Esophagus muscularis mucosa (tissue), 4 donors: Measurements from ENCODE around the gene CD96. TPM values are rescaled to one million over a fixed set of nuclear protein-coding genes. Genes with fewer than 3 reads are reported as not detected.

ENCODE experiments used
- DNase-seq: peaks from one replicate; pipeline ENCODE4 v3.0.0-alpha.2; 2017; ENCODE audit errors: extremely low spot score
- H3K27ac ChIP-seq, 4 donors: fragments of 200-600 bp; sonication (generic); replicated peaks in 1 of 4; 1 replicate in 3 of 4; 2 replicates in 1 of 4; pipeline ENCODE4 v1.5.1; 2016 to 2019; ENCODE audit warnings: mild to moderate bottlenecking in 1 of 4
- H3K27me3 ChIP-seq, 4 donors: fragments of 200-600 bp; sonication (generic); one replicate each; pipeline versions ENCODE4 v1.5.1 to v1.6.0; 2016 to 2019
- H3K36me3 ChIP-seq, 4 donors: fragments of 200-600 bp; sonication (generic); one replicate each; pipeline ENCODE4 v1.5.1; 2016 to 2019
- H3K4me1 ChIP-seq, 4 donors: fragments of 200-600 bp; sonication (generic); one replicate each; pipeline ENCODE4 v1.5.1; 2016 to 2019
- H3K4me3 ChIP-seq, 4 donors: fragments of 200-600 bp; sonication (generic); 1 replicate in 2 of 4; 2 replicates in 2 of 4; pipeline ENCODE4 v1.5.1; 2016 to 2019; ENCODE audit warnings: mild to moderate bottlenecking in 4 of 4, moderate library complexity in 1 of 4
- H3K9me3 ChIP-seq, 4 donors: fragments of 200-600 bp; sonication (generic); 1 replicate in 3 of 4; 2 replicates in 1 of 4; pipeline ENCODE4 v1.5.1; 2016 to 2019
- CTCF ChIP-seq, 3 experiments: fragments of 200-600 bp in 2 of 3; fragments of 450-650 bp in 1 of 3; sonication (generic) in 2 of 3; IDR thresholded peaks; one replicate each; pipeline ENCODE4 v1.5.1; 2017 to 2019; ENCODE audit warnings: antibody characterized with exemption in 3 of 3, mild to moderate bottlenecking in 2 of 3, moderate library complexity in 1 of 3
- EP300 ChIP-seq: sonication (generic); formaldehyde crosslinking; IDR thresholded peaks from one replicate; pipeline ENCODE4 v1.6.1; 2017; ENCODE audit warnings: antibody characterized with exemption
- POLR2A ChIP-seq: fragments of 450-650 bp; IDR thresholded peaks from one replicate; pipeline ENCODE4 v1.6.1; 2017; ENCODE audit warnings: antibody characterized with exemption, moderate library complexity, mild to moderate bottlenecking, low read depth
- POLR2AphosphoS5 ChIP-seq, 2 donors: sonication (generic); formaldehyde crosslinking; IDR thresholded peaks; one replicate each; pipeline ENCODE4 v1.6.1; 2017; ENCODE audit warnings: antibody characterized with exemption in 2 of 2
- WGBS: methylation state at CpG from one replicate; pipeline ENCODE4 v1.1.5; 2018; 5-methylcytosine and 5-hydroxymethylcytosine counted together
- intact Hi-C: fragments of 100-400 bp; cut with DNase I; formaldehyde crosslinking; loops from one replicate; pipeline ENCODE4 v1.15.1; 2023
- total RNA-seq, 4 donors: library from RNA; depleted of rRNA; stranded (reverse); fragments of >200 nt; gene quantifications; one replicate each; pipeline versions ENCODE4 v1.1.0 to v1.2.1, GENCODE V29; 2016

The CD96 gene
- total RNA-seq, 4 donors from 2014 or later = 0.17 to 1.5 (median 0.43) TPM

DNA sequence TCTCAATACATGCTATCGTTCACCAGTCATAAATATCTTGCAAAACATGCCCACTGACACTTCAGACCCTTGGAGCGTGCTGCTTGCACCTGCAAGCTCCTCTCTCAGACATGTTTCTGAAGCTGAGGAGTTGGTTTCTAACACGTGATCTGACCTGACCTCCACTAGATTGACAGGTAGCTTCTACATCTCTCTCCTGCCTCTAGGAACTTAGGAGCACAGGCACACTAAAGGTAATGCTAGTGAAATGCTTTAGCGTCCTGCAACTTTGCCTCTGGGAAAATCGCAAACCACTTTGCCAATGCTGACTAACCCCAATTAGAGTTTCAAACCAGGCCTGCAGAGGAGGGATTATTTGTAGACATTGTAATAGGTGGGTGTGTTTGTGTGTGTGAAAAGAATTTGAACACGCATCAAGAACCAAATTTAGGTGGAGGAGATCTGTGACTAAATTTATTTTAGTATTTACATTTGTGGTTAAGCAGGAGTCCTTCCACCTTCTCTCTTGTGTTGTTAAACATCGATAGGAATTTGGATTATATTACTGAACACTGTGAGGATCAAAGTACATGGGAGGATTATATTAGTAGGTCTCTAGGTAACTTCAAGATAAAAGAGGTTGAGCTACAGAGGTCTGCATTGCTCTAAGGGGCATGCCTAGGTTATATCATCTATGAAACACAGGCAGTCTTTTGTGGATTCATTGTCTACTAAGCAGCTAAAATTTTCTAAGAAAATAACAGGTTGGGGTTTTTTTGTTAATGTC lies 139.8 kb downstream of the CD96 start:
- Histone ChIP-seq H3K4me3 (no peak overlapping the region), H3K27ac (no peak overlapping the region), H3K27me3 (no peaks in the 10 kb centered on the region), H3K9me3 (no peaks in the 10 kb centered on the region), H3K4me1 (no peaks in the 10 kb centered on the region), H3K36me3 (no peaks in the 10 kb centered on the region)
- DNase-seq = no peak
- intact Hi-C loops = no loop called here
- TF ChIP-seq POLR2A = no peak
- TF ChIP-seq EP300 = no peak
- TF ChIP-seq CTCF (IDR thresholded peaks at IDR 0.05) = no peak
- TF ChIP-seq POLR2AphosphoS5 (IDR thresholded peaks at IDR 0.05) = no peak
- WGBS = 92% methylated on average over 7 of the region's 7 CpGs

GRCh38 chr3:111684640-111685039 lies 142.6 kb downstream of the CD96 start:
- 85% methylated on average over 4 of the region's 4 CpGs for WGBS
- intact Hi-C loops = no loop called here

GRCh38 chr3:111688190-111688800 lies 146.3 kb downstream of the CD96 start:
- Histone ChIP-seq H3K4me3 (no peak overlapping the region), H3K4me1 (no peaks in the 10 kb centered on the region), H3K36me3 (no peaks in the 10 kb centered on the region), H3K27me3 (no peaks in the 10 kb centered on the region), H3K9me3 (no peaks in the 10 kb centered on the region), H3K27ac (no peak overlapping the region)
- intact Hi-C loops = no loop called here
- TF ChIP-seq CTCF (IDR thresholded peaks at IDR 0.05) (no peak), POLR2A (no peak), EP300 (no peak), POLR2AphosphoS5 (IDR thresholded peaks at IDR 0.05) (no peak)
- no peak for DNase-seq
- 96% methylated on average over 2 of the region's 2 CpGs for WGBS

More at GRCh38 chr3:111684640-111685039, 142.6 kb downstream of the CD96 start:
- Histone ChIP-seq H3K4me1 (no peaks in the 10 kb centered on the region), H3K4me3 (no peak overlapping the region), H3K36me3 (no peaks in the 10 kb centered on the region), H3K27me3 (no peaks in the 10 kb centered on the region), H3K27ac (no peak overlapping the region), H3K9me3 (no peaks in the 10 kb centered on the region)
- DNase-seq = no peak
- no peak for TF ChIP-seq POLR2A
- TF ChIP-seq CTCF (IDR thresholded peaks at IDR 0.05) = no peak
- no peak for TF ChIP-seq POLR2AphosphoS5 (IDR thresholded peaks at IDR 0.05)
- TF ChIP-seq EP300 = no peak

- no peak for DNase-seq
- H3K9me3 ChIP-seq = no peaks in the 10 kb centered on the region
- H3K27ac ChIP-seq = no peak overlapping the region
- H3K36me3 ChIP-seq = no peaks in the 10 kb centered on the region
- 85% methylated on average over 3 of the region's 3 CpGs for WGBS
- TF ChIP-seq CTCF (IDR thresholded peaks at IDR 0.05) (no peak), EP300 (no peak)
- H3K4me3 ChIP-seq = no peak overlapping the region
- no peaks in the 10 kb centered on the region for H3K4me1 ChIP-seq
- intact Hi-C loops = no loop called here
- no peaks in the 10 kb centered on the region for H3K27me3 ChIP-seq
These were observed 148.2 kb downstream of the CD96 start for GRCh38 chr3:111690242-111690641.
